Loucy (cell line): ENCODE data around the gene CNIH1.
"Not testable (repeated sequence)": the region's sequence is repeated elsewhere in the genome, so short reads cannot be mapped to it uniquely, and the experiment has no call there.

Experiments
- CTCF ChIP-seq: fragments of 200-600 bp; sonication (generic); conservative IDR thresholded peaks from 2 replicates; pipeline ENCODE4 v1.5.1; 2014; ENCODE audit warnings: mild to moderate bottlenecking, antibody characterized with exemption, low read length
- EZH2phosphoT487 ChIP-seq: fragments of 200-600 bp; IDR thresholded peaks from 2 replicates; pipeline ENCODE4 v1.6.1; 2018; ENCODE audit warnings: antibody characterized with exemption, mild to moderate bottlenecking, moderate library complexity, borderline replicate concordance

DNA sequence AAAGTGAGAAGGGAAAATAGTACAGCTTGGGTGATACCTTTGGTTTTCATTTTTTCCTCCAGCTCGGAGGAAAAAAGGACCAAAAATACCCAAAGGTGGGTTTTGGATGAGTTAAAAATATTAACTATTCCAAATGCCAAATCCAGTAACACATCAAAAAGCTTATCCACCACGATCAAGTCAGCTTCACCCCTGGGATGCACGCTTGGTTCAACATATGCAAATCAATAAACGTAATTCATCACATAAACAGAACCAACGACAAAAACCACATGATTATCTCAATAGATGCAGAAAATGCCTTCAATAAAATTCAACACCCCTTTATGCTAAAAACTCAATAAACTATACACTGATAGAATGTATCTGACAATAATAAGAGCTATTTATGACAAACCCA, 62.3 kb downstream of the CNIH1 start:
- TF ChIP-seq CTCF, EZH2phosphoT487: not testable (repeated sequence)
